Measurements from ENCODE around the gene DAAM2. TPM values are rescaled to one million over a fixed set of nuclear protein-coding genes. Genes with fewer than 3 reads are reported as not detected.

Gene DAAM2
- total RNA-seq, 2 donors from 2014 or later: not detected

- Mint-ChIP-seq H3K4me3 (no peak overlapping the region), H3K27ac (no peak overlapping the region), H3K9me3 (no peaks in the 10 kb centered on the region), H3K4me1 (ENCODE audit: low read depth in 2 of 2) (no peaks in the 10 kb centered on the region), H3K27me3 (peaks cover 26 to 51% of the 10 kb centered on the region in 2 donors), H3K36me3 (no peaks in the 10 kb centered on the region)
- ATAC-seq (no peak), DNase-seq (ENCODE audit: low spot score) (no peak)
These were observed 5.6 kb downstream of the DAAM2 start for GRCh38 chr6:39797751-39798150.

GRCh38 chr6:39800034-39801032, 8.2 kb downstream of the DAAM2 start:
- H3K9me3 Mint-ChIP-seq: no peaks in the 10 kb centered on the region
- no peaks in the 10 kb centered on the region for H3K36me3 Mint-ChIP-seq
- no peak overlapping the region for H3K4me3 Mint-ChIP-seq
- DNase-seq (ENCODE audit: low spot score): no peak
- peaks cover 17 to 35% of the 10 kb centered on the region in 2 donors for H3K27me3 Mint-ChIP-seq
- ATAC-seq: peak in 1 of 2 donors; percentile 55
- no peak overlapping the region for H3K27ac Mint-ChIP-seq
- H3K4me1 Mint-ChIP-seq (ENCODE audit: low read depth in 2 of 2): no peaks in the 10 kb centered on the region

GRCh38 chr6:39801456-39802251, 9.5 kb downstream of the DAAM2 start:
- no peak for ATAC-seq
- H3K27me3 Mint-ChIP-seq: peaks cover 16 to 36% of the 10 kb centered on the region in 2 donors

GRCh38 chr6:39803872-39804271, 11.7 kb downstream of the DAAM2 start:
- Mint-ChIP-seq H3K4me1 (ENCODE audit: low read depth in 2 of 2) (no peaks in the 10 kb centered on the region), H3K27me3 (peaks cover 24 to 42% of the 10 kb centered on the region in 2 donors), H3K36me3 (no peaks in the 10 kb centered on the region), H3K4me3 (no peak overlapping the region), H3K9me3 (no peaks in the 10 kb centered on the region), H3K27ac (no peak overlapping the region)
- DNase-seq (ENCODE audit: low spot score) (no peak), ATAC-seq (no peak)

More at GRCh38 chr6:39801456-39802251, 9.5 kb downstream of the DAAM2 start:
- Mint-ChIP-seq H3K36me3 (no peaks in the 10 kb centered on the region), H3K4me1 (ENCODE audit: low read depth in 2 of 2) (no peaks in the 10 kb centered on the region), H3K27ac (no peak overlapping the region), H3K4me3 (no peak overlapping the region), H3K9me3 (no peaks in the 10 kb centered on the region)
- no peak for DNase-seq (ENCODE audit: low spot score)

GRCh38 chr6:39804466-39805065, 12.4 kb downstream of the DAAM2 start:
- no peak for ATAC-seq
- H3K27ac Mint-ChIP-seq: no peak overlapping the region
- no peaks in the 10 kb centered on the region for H3K36me3 Mint-ChIP-seq
- H3K4me1 Mint-ChIP-seq (ENCODE audit: low read depth in 2 of 2): no peaks in the 10 kb centered on the region
- H3K27me3 Mint-ChIP-seq: peaks cover 28 to 46% of the 10 kb centered on the region in 2 donors
- no peak overlapping the region for H3K4me3 Mint-ChIP-seq
- no peak for DNase-seq (ENCODE audit: low spot score)
- H3K9me3 Mint-ChIP-seq: no peaks in the 10 kb centered on the region

GRCh38 chr6:39806278-39806677, 14.1 kb downstream of the DAAM2 start:
- H3K27me3 Mint-ChIP-seq: peaks cover 28 to 56% of the 10 kb centered on the region in 2 donors
- H3K36me3 Mint-ChIP-seq: no peaks in the 10 kb centered on the region
- H3K4me1 Mint-ChIP-seq (ENCODE audit: low read depth in 2 of 2): no peaks in the 10 kb centered on the region
- DNase-seq (ENCODE audit: low spot score) (no peak), ATAC-seq (no peak)
- no peaks in the 10 kb centered on the region for H3K9me3 Mint-ChIP-seq
- no peak overlapping the region for H3K27ac Mint-ChIP-seq
- no peak overlapping the region for H3K4me3 Mint-ChIP-seq

DNA sequence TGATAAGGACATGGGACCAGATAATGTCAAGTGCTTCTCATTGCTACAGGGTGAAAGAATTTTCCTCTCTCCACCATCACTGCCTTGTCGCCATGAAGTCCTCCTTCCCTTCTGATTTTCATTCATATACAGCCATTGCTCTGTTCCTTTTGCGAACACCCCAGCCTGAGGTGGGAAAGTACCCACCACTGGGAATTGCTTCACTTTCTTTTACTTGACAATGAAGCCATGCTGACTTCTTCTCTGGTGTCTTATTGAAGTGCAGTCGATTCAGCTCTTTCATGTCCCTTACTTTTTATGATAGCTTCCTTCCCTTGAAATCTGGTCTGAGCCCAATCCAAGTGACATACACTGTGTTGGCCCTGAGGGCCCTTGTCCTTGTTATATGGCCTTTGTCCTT, 16.2 kb downstream of the DAAM2 start:
- Mint-ChIP-seq H3K4me3 (no peak overlapping the region), H3K27me3 (peaks cover 28 to 49% of the 10 kb centered on the region in 2 donors), H3K4me1 (ENCODE audit: low read depth in 2 of 2) (no peaks in the 10 kb centered on the region), H3K36me3 (no peaks in the 10 kb centered on the region), H3K9me3 (no peaks in the 10 kb centered on the region), H3K27ac (no peak overlapping the region)
- no peak for DNase-seq (ENCODE audit: low spot score)
- no peak for ATAC-seq

DNA sequence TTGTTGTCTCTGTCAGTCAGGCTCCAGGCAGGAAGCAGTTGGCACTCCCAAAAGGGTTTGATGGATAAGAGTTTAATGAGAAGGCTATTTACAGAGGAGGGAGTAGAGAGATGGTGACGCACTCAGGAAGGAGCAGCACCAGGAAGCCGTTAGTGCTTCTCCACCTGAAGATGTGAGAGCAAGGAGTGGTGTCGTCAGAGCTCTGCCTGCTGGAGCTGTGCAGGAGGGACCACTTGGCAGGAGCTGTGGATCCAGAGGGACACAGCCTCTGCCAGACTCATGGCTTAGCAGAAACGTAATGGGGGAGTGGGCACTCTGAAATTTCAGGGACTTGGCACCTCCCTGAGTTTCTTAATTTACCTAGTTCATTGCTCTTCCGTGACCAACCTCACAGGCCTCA, 16.8 kb downstream of the DAAM2 start:
- Mint-ChIP-seq H3K27me3 (peaks cover 25 to 51% of the 10 kb centered on the region in 2 donors), H3K36me3 (no peaks in the 10 kb centered on the region), H3K4me3 (no peak overlapping the region), H3K4me1 (ENCODE audit: low read depth in 2 of 2) (no peaks in the 10 kb centered on the region), H3K27ac (no peak overlapping the region), H3K9me3 (no peaks in the 10 kb centered on the region)
- DNase-seq (ENCODE audit: low spot score) (no peak), ATAC-seq (no peak)

DNA sequence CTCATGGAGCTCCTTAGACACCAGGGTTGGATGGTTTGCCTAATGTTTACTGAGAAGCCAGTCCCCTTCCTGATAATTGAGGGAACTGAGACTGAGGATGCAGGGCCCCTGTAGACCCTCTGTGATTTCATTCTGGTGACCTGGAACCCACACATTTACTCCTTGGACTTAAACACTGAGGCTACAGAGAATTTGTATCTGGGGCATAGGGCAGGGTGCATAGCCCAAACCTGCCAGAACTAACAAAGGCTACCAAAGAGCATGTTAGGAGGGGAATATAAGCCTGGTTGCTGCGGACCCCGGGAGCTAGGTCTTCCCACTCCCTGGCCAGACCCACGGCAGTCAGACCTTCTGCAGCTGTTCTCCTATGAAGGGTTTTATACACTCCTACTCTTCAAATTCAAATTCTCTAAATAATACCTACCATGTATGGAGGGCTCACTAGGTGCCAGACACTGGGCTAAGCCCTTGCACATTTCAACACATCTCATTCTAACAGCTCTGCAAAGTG, 19.7 kb downstream of the DAAM2 start:
- DNase-seq (ENCODE audit: low spot score): no peak
- Mint-ChIP-seq H3K9me3 (no peaks in the 10 kb centered on the region), H3K36me3 (no peaks in the 10 kb centered on the region), H3K4me1 (ENCODE audit: low read depth in 2 of 2) (no peaks in the 10 kb centered on the region), H3K27me3 (peaks cover 20 to 54% of the 10 kb centered on the region in 2 donors), H3K4me3 (no peak overlapping the region), H3K27ac (no peak overlapping the region)
- ATAC-seq: no peak

- no peak for DNase-seq (ENCODE audit: low spot score)
- no peaks in the 10 kb centered on the region for H3K9me3 Mint-ChIP-seq
- no peak overlapping the region for H3K27ac Mint-ChIP-seq
- H3K27me3 Mint-ChIP-seq: peaks cover 18 to 54% of the 10 kb centered on the region in 2 donors
- no peak for ATAC-seq
- H3K4me3 Mint-ChIP-seq: no peak overlapping the region
- no peaks in the 10 kb centered on the region for H3K36me3 Mint-ChIP-seq
- no peaks in the 10 kb centered on the region for H3K4me1 Mint-ChIP-seq (ENCODE audit: low read depth in 2 of 2)
These were observed 20.3 kb downstream of the DAAM2 start for GRCh38 chr6:39812496-39812852.

GRCh38 chr6:39812853-39813533, 20.8 kb downstream of the DAAM2 start:
- Mint-ChIP-seq H3K27me3 (peaks cover 18 to 54% of the 10 kb centered on the region in 2 donors), H3K27ac (no peak overlapping the region), H3K36me3 (no peaks in the 10 kb centered on the region), H3K4me1 (ENCODE audit: low read depth in 2 of 2) (no peaks in the 10 kb centered on the region), H3K9me3 (no peaks in the 10 kb centered on the region), H3K4me3 (no peak overlapping the region)
- ATAC-seq (no peak), DNase-seq (ENCODE audit: low spot score) (no peak)

- Mint-ChIP-seq H3K4me3 (no peak overlapping the region), H3K36me3 (no peaks in the 10 kb centered on the region), H3K27me3 (peaks cover 10 to 41% of the 10 kb centered on the region in 2 donors), H3K9me3 (no peaks in the 10 kb centered on the region), H3K4me1 (ENCODE audit: low read depth in 2 of 2) (no peaks in the 10 kb centered on the region), H3K27ac (no peak overlapping the region)
- DNase-seq (ENCODE audit: low spot score): no peak
- no peak for ATAC-seq
These were observed 22.1 kb downstream of the DAAM2 start for GRCh38 chr6:39814236-39814635.

GRCh38 chr6:39815356-39815755, 23.2 kb downstream of the DAAM2 start:
- no peaks in the 10 kb centered on the region for H3K36me3 Mint-ChIP-seq
- H3K27me3 Mint-ChIP-seq: peaks cover 8 to 35% of the 10 kb centered on the region in 2 donors
- no peak overlapping the region for H3K4me3 Mint-ChIP-seq
- no peak overlapping the region for H3K27ac Mint-ChIP-seq
- H3K9me3 Mint-ChIP-seq: no peaks in the 10 kb centered on the region
- ATAC-seq (no peak), DNase-seq (ENCODE audit: low spot score) (no peak)
- no peaks in the 10 kb centered on the region for H3K4me1 Mint-ChIP-seq (ENCODE audit: low read depth in 2 of 2)

All from natural killer cell treated with Interleukin-12 subunit alpha and Interleukin-12 subunit beta and Interleukin-15 and Interleukin-18, amount 100 ng/mL, for 72 hours (primary cell).